Measurements from ENCODE around the gene HPCAL1.

Gene HPCAL1

GRCh38 chr2:10304458-10305253 is 2.0 kb downstream of the HPCAL1 start:
- DNase-seq: no peak

GRCh38 chr2:10305254-10305635 is 2.5 kb downstream of the HPCAL1 start:
- DNase-seq: no peak

GRCh38 chr2:10305715-10306114 is 3.0 kb downstream of the HPCAL1 start:
- no peak for DNase-seq

- DNase-seq: no peak
Observed at GRCh38 chr2:10306901-10307463, 4.3 kb downstream of the HPCAL1 start.

- peak; percentile 74 for DNase-seq
Observed at GRCh38 chr2:10307561-10308156, 5.0 kb downstream of the HPCAL1 start.

GRCh38 chr2:10308866-10309265 is 6.2 kb downstream of the HPCAL1 start:
- DNase-seq: no peak

- DNase-seq: no peak
Observed at GRCh38 chr2:10309286-10309685, 6.6 kb downstream of the HPCAL1 start.

- no peak for DNase-seq
Observed at GRCh38 chr2:10310309-10310888, 7.7 kb downstream of the HPCAL1 start.

GRCh38 chr2:10311736-10312135 is 9.0 kb downstream of the HPCAL1 start:
- no peak for DNase-seq

- DNase-seq: no peak
Observed at GRCh38 chr2:10312437-10312957, 9.8 kb downstream of the HPCAL1 start.

GRCh38 chr2:10316336-10316735 is 13.6 kb downstream of the HPCAL1 start:
- DNase-seq: no peak

- DNase-seq: no peak
Observed at GRCh38 chr2:10316860-10317259, 14.2 kb downstream of the HPCAL1 start.

GRCh38 chr2:10317646-10318045 is 14.9 kb downstream of the HPCAL1 start:
- no peak for DNase-seq

GRCh38 chr2:10318345-10318744 is 15.6 kb downstream of the HPCAL1 start:
- no peak for DNase-seq

- no peak for DNase-seq
Observed at GRCh38 chr2:10319892-10320574, 17.3 kb downstream of the HPCAL1 start.

GRCh38 chr2:10320575-10320931 is 17.8 kb downstream of the HPCAL1 start:
- DNase-seq: no peak

- DNase-seq: no peak
Observed at GRCh38 chr2:10320933-10321332, 18.2 kb downstream of the HPCAL1 start.

GRCh38 chr2:10321622-10322021 is 18.9 kb downstream of the HPCAL1 start:
- no peak for DNase-seq

GRCh38 chr2:10322481-10322880 is 19.8 kb downstream of the HPCAL1 start:
- no peak for DNase-seq

- DNase-seq: no peak
Observed at GRCh38 chr2:10322973-10323372, 20.3 kb downstream of the HPCAL1 start.

- no peak for DNase-seq
Observed at GRCh38 chr2:10323535-10323934, 20.8 kb downstream of the HPCAL1 start.

GRCh38 chr2:10324095-10324832 is 21.6 kb downstream of the HPCAL1 start:
- DNase-seq: no peak
